SH-SY5Y (cell line): ENCODE data around the gene PBXIP1.

ENCODE experiments used
- GATA2 ChIP-seq: IDR thresholded peaks from 2 replicates; pipeline ENCODE4 v1.6.1; 2011; ENCODE audit warnings: mild to moderate bottlenecking, low read depth, low read length
- GATA3 ChIP-seq: IDR thresholded peaks from 2 replicates; pipeline ENCODE4 v1.6.1; 2011; ENCODE audit warnings: low read depth, mild to moderate bottlenecking, low read length, moderate library complexity

Gene PBXIP1

DNA sequence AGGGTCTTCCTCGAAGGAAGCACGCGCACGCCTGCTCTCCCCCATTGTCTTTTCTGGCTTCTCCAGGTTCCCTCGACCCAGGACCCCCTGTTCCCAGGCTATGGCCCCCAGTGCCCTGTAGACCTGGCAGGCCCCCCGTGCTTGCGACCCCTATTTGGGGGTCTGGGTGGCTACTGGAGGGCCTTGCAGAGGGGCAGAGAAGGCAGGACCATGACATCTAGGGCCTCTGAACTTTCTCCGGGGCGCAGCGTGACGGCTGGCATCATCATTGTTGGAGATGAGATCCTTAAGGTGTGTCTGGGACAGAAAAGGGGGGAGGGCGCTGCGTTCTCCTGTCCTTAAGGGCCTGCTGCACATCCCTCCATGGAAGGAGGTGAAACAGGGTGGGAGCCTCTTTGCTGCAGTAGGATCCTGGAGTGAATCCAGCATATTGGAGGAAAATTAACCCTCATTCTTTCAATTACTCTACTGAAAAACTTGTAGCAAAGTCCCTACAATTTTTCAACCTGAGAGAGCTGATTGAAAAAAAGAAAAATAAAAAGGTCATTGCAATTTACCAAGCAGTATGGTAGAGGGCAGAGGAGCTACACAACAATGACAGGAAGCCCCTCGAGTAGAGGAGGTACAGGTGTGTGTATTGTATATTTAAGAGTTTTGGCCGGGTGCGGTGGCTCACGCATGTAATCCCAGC, 28.0 kb upstream of the PBXIP1 start:
- no peak for TF ChIP-seq GATA3
- no peak for TF ChIP-seq GATA2

GRCh38 chr1:154982897-154983648, 27.2 kb upstream of the PBXIP1 start, which contains the start of gene FLAD1:
FLAD1 (plus strand) TSS chr1:154983344; CDS start chr1:154983695, 351 bp downstream.
- TF ChIP-seq GATA2 (no peak), GATA3 (no peak)

GRCh38 chr1:154982341-154982740, 26.4 kb upstream of the PBXIP1 start:
- TF ChIP-seq GATA3 (no peak), GATA2 (no peak)

GRCh38 chr1:154978360-154978759, 22.5 kb upstream of the PBXIP1 start:
- TF ChIP-seq GATA3: no peak
- peak; percentile 76 for TF ChIP-seq GATA2

DNA sequence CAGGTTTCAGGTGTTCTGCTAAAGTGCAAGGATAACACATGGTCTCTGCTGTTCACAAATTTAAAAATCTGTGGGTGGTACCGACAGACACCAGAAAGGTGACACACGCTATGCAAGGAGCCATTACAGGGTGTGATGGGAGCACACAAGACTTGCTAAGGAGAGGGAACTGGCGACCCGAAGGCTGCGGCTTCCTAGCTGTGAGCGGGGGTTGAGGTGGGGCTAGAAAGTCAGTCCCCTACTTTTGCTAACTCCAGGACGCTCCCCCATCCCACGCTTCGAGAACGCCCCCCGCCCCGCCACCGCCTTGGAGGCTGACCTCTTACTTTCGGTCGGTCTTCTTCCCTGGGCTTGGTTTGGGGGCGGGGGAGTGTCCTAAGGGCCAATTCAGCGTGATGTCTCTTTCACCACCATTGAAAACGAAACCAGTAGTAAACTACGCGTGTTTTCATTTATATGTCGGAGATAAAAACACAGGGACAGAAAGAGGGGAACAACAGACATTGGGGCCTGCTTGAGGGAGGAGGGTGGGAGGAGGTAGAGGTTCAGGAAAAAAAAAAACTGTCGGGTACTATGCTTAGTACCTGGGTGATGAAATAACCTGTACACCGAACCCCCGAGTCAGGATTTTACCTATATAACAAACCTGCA, 19.6 kb upstream of the PBXIP1 start:
- TF ChIP-seq GATA2 (no peak), GATA3 (no peak)

DNA sequence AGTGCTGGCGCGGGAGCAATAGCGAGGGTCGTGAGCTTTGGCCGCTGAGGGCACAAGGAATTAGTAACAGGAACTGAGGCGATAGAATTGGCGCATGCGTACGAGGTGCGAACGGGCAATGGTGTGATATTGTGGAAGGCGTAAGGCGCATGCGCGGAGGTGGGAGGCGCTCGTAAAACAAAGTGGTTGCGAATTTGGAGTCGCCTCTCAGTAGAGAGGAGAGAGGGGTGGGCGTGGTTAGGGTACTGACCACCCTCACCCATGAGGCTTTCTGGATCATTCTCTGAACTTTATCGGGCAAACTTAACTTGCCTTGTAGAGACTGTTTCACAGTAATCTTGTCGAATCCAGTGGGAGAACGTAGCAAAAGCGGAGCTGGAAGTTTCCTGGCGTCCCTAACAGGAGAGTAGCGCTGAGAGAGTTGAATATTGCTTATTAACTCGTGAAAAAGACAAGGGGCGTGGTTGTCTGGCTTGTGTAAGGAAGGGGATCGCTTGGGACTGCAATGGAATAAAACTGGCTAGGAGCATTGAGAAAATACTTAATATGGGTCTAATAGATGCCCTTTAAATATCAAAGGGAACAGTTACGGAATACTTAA, 19.0 kb upstream of the PBXIP1 start:
- TF ChIP-seq GATA2 (no peak), GATA3 (no peak)

GRCh38 chr1:154974102-154974807, 18.4 kb upstream of the PBXIP1 start, which contains the start of gene CKS1B:
CKS1B (plus strand) TSS chr1:154974681; CDS start chr1:154974746, 65 bp downstream.
- TF ChIP-seq GATA2: no peak
- TF ChIP-seq GATA3: no peak

DNA sequence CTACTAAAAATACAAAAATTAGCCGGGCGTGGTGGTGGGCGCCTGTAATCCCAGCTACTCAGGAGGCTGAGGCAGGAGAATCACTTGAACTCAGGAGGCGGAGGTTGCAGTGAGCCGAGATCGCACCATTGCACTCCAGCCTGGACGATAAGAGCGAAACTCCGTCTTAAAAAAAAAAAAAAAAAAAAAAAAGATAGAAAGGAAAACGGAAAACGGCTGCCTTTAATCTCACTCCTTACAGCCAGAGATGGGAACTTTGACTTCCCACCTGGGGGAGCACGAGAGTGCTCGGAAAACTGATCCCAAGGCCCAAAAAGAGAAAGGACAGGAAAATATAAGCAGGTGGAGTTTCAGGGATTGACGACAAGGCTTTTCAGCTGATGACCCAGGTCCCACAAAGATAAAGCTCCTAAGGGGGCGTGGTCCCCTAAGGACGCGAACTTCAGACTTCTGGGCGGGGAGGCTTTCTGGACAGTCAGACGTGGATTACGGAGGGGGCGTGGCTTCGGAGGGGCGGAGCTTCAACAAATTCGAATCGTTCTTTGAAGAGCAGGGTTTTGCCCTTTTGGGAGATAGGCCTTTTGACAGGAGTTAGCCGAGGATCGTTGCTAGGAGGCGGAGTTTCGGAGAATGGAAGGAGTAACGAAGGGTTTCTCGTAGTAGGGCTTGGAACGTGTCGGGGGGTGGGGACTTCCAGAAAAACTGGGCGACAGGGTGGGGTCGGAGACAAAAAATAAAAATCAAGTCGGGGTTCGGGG, 17.6 kb upstream of the PBXIP1 start:
- TF ChIP-seq GATA2 (peak; percentile 82), GATA3 (no peak)

DNA sequence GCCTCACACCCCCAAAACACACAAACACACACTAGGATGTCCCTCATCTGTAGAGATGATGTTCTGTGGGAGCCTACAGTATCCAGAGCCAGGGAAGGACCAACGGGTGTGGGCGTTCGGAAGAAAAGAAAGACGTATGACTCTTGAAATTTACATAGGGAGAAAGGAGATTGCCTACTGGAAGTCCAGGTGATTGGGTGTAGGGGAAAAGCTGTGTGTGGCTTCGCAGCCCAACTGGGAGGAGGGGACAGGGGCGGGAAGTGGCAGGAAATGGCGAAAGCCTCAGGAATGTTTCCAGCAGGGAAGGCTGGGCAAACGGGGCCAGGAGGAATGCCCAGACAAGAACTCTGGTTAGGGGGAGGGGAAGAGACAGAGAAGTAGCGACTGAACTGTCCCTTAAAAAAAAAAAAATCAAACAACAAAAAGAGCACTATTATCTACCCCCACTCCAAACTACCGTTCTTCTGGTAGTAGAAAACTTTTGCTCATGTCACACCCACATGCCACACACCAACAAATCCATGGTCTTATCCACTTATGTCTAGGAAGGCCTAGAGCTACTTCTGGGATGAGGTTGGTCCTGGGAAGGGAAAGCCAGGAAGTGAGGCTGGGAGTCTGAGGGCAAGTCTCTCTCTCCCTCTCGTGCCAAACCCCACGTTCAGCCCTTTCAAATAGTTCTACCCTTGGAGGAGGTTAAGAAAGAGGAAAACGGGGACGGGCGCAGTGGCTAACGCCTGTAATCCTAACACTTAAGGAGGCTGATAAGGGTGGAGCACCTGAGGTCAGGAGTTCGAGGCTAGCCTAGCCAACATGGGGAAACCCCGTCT, 16.8 kb upstream of the PBXIP1 start:
- TF ChIP-seq GATA2 (no peak), GATA3 (no peak)

GRCh38 chr1:154972213-154972516, 16.3 kb upstream of the PBXIP1 start:
- no peak for TF ChIP-seq GATA3

DNA sequence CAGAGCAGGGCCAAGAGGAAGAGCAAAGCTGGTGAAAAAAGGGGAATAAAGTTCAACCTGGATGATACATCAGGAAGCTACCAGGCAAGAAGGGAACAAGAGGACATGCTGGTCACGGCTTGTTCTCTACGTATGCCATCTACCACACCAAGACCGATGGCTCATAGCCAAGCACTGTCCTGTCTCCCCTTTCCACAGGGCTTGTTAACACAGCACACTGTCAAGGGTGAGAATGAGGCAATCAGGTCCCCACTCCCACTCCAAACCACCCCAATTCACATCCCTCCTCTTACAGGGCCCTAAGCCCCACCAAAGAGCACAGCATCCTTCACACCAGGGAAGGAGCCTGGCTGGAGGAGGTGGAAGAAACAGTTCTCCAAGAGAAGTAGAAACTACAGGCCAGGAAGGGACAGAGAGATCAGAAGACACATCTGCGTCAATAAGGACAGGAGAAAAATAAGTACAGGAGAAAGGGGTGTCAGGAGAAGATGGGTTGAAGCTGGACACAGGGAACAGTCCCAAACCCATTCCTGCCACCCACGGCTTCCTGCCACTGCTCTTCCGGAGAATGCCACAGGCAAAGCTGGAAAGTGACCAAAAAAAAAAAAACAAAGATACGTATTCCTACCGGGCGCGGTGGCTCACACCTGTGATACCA, 15.6 kb upstream of the PBXIP1 start:
- no peak for TF ChIP-seq GATA3
- TF ChIP-seq GATA2: no peak
